HepG2 (cell line): ENCODE data around the gene FBXW2. TPM values are rescaled to one million over a fixed set of nuclear protein-coding genes. Genes with fewer than 3 reads are reported as not detected.

ENCODE experiments used
- CBX1 ChIP-seq: IDR thresholded peaks from one replicate; pipeline ENCODE4 v1.6.1; 2016; ENCODE audit warnings: antibody characterized with exemption, low read depth
- DRAP1 ChIP-seq: IDR thresholded peaks from 2 replicates; pipeline ENCODE4 v1.6.1; 2016; ENCODE audit warnings: missing genetic modification reagents, missing compliant biosample characterization
- EHMT2 ChIP-seq: fragments of 200-600 bp; sonication (generic); IDR thresholded peaks from 2 replicates; pipeline ENCODE4 v1.7.0; 2017; ENCODE audit warnings: antibody characterized with exemption, low read depth, low read length, borderline replicate concordance
- EP300 ChIP-seq, 3 experiments: sonication (generic) in 1 of 3; formaldehyde crosslinking in 1 of 3; IDR thresholded peaks; 2 replicates each; pipeline versions ENCODE4 v1.5.1 to v1.6.1; 2011 to 2020; ENCODE audit warnings: low read depth in 2 of 3, low read length in 2 of 3, borderline replicate concordance in 1 of 3, improper control_type of control experiment in 1 of 3, mild to moderate bottlenecking in 1 of 3, missing genetic modification reagents in 1 of 3, moderate library complexity in 1 of 3
- MATR3 ChIP-seq: sonication (generic); formaldehyde crosslinking; IDR thresholded peaks from 2 replicates; pipeline ENCODE4 v1.4.0; 2020; ENCODE audit warnings: missing genetic modification reagents
- MEIS1 ChIP-seq: sonication (generic); formaldehyde crosslinking; IDR thresholded peaks from 2 replicates; pipeline ENCODE4 v1.9.0; 2021; ENCODE audit warnings: mild to moderate bottlenecking, missing genetic modification reagents, moderate library complexity, borderline replicate concordance
- NFATC3 ChIP-seq: sonication (generic); formaldehyde crosslinking; IDR thresholded peaks from 2 replicates; pipeline ENCODE4 v1.5.1; 2020; ENCODE audit warnings: mild to moderate bottlenecking, missing genetic modification reagents
- NFYC ChIP-seq: IDR thresholded peaks from 2 replicates; pipeline ENCODE4 v1.6.1; 2016; ENCODE audit warnings: missing genetic modification reagents, missing compliant biosample characterization
- NPAS2 ChIP-seq: sonication (generic); formaldehyde crosslinking; IDR thresholded peaks from 2 replicates; pipeline ENCODE4 v1.8.0; 2022; ENCODE audit warnings: mild to moderate bottlenecking, missing genetic modification reagents, borderline replicate concordance
- SMAD9 ChIP-seq: sonication (generic); formaldehyde crosslinking; IDR thresholded peaks from 2 replicates; pipeline ENCODE4 v1.5.1; 2020; ENCODE audit warnings: mild to moderate bottlenecking, missing genetic modification reagents
- SPEN ChIP-seq: sonication (generic); formaldehyde crosslinking; IDR thresholded peaks from 2 replicates; pipeline ENCODE4 v1.5.1; 2020; ENCODE audit warnings: low read depth, mild to moderate bottlenecking, missing genetic modification reagents
- TFDP1 ChIP-seq: IDR thresholded peaks from 2 replicates; pipeline ENCODE4 v1.6.1; 2016; ENCODE audit warnings: missing compliant biosample characterization, missing genetic modification reagents, borderline replicate concordance
- ZBTB34 ChIP-seq: sonication (generic); formaldehyde crosslinking; IDR thresholded peaks from 2 replicates; pipeline ENCODE4 v1.8.0; 2022; ENCODE audit warnings: mild to moderate bottlenecking, missing genetic modification reagents
- ZBTB7A ChIP-seq: sonication (generic); formaldehyde crosslinking; IDR thresholded peaks from 2 replicates; pipeline ENCODE4 v1.8.0; 2022; ENCODE audit warnings: mild to moderate bottlenecking, missing genetic modification reagents
- ZEB1 ChIP-seq: IDR thresholded peaks from 2 replicates; pipeline ENCODE4 v1.6.1; 2012; ENCODE audit warnings: mild to moderate bottlenecking, low read depth, inconsistent platforms; ENCODE audit not compliant: insufficient replicate concordance
- polyA plus RNA-seq, 8 experiments: library from polyadenylated mRNA; depleted of rRNA in 3 of 8; stranded (reverse) in 7 of 8; unstranded in 1 of 8; fragments of >200 nt; fragmentation: Illumina TruSeq in 4 of 8; extraction: Trizol in 4 of 8; gene quantifications; 2 replicates each; pipeline versions ENCODE4 v1.2.1 to v1.2.3, GENCODE V29; 2011 to 2016; ENCODE audit warnings: low read depth in 4 of 8, missing spikeins in 1 of 8, mixed read lengths in 1 of 8; ENCODE audit not compliant: insufficient read depth in 1 of 8
- total RNA-seq, 5 experiments: library from RNA; depleted of rRNA; stranded (reverse); fragments of >200 nt; fragmentation: Illumina TruSeq; extraction: Trizol; gene quantifications; 2 replicates each; pipeline ENCODE4 v1.2.3, GENCODE V29; 2016; ENCODE audit warnings: low read depth in 1 of 5
- TF ChIP-seq, protein P1 (sequence below): sonication (generic); formaldehyde crosslinking; IDR thresholded peaks from 2 replicates; pipeline ENCODE4 v1.4.0; 2020; ENCODE audit warnings: low read depth, missing genetic modification reagents
- TF ChIP-seq, protein P2 (sequence below): fragments of 450-650 bp; IDR thresholded peaks from 2 replicates; pipeline ENCODE4 v1.6.1; 2016
- TF ChIP-seq, protein P3 (sequence below): sonication (generic); formaldehyde crosslinking; IDR thresholded peaks from 2 replicates; pipeline ENCODE4 v1.5.0; 2020; ENCODE audit warnings: missing genetic modification reagents

Gene FBXW2
- total and polyA plus RNA-seq, 2 of the 13 experiments (the other 11 are each of a cell fraction or from before 2014, with no cell fraction given): 35.4 to 43.1 TPM

GRCh38 chr9:120714088-120714845 lies 78.9 kb downstream of the FBXW2 start, which contains the start of gene MEGF9 (continued):
- TF ChIP-seq, protein P1, sequence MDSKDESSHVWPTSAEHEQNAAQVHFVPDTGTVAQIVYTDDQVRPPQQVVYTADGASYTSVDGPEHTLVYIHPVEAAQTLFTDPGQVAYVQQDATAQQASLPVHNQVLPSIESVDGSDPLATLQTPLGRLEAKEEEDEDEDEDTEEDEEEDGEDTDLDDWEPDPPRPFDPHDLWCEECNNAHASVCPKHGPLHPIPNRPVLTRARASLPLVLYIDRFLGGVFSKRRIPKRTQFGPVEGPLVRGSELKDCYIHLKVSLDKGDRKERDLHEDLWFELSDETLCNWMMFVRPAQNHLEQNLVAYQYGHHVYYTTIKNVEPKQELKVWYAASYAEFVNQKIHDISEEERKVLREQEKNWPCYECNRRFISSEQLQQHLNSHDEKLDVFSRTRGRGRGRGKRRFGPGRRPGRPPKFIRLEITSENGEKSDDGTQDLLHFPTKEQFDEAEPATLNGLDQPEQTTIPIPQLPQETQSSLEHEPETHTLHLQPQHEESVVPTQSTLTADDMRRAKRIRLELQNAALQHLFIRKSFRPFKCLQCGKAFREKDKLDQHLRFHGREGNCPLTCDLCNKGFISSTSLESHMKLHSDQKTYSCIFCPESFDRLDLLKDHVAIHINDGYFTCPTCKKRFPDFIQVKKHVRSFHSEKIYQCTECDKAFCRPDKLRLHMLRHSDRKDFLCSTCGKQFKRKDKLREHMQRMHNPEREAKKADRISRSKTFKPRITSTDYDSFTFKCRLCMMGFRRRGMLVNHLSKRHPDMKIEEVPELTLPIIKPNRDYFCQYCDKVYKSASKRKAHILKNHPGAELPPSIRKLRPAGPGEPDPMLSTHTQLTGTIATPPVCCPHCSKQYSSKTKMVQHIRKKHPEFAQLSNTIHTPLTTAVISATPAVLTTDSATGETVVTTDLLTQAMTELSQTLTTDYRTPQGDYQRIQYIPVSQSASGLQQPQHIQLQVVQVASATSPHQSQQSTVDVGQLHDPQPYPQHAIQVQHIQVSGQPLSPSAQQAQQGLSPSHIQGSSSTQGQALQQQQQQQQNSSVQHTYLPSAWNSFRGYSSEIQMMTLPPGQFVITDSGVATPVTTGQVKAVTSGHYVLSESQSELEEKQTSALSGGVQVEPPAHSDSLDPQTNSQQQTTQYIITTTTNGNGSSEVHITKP (CRISPR knock-in tag): no peak
- no peak for TF ChIP-seq SMAD9 (CRISPR knock-in tag)
- no peak for TF ChIP-seq EP300 (IDR thresholded peaks at IDR 0.05; ENCODE audit: low read depth in 2 of 2, low read length in 2 of 2)
- TF ChIP-seq EP300 (CRISPR knock-in tag; IDR thresholded peaks at IDR 0.05; ENCODE audit: borderline replicate concordance): no peak
- TF ChIP-seq, protein P2, sequence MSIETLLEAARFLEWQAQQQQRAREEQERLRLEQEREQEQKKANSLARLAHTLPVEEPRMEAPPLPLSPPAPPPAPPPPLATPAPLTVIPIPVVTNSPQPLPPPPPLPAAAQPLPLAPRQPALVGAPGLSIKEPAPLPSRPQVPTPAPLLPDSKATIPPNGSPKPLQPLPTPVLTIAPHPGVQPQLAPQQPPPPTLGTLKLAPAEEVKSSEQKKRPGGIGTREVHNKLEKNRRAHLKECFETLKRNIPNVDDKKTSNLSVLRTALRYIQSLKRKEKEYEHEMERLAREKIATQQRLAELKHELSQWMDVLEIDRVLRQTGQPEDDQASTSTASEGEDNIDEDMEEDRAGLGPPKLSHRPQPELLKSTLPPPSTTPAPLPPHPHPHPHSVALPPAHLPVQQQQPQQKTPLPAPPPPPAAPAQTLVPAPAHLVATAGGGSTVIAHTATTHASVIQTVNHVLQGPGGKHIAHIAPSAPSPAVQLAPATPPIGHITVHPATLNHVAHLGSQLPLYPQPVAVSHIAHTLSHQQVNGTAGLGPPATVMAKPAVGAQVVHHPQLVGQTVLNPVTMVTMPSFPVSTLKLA: peak; percentile 41; the same call in 1 of the 2 replicates
- no peak for TF ChIP-seq NFATC3 (CRISPR knock-in tag)
- no peak for TF ChIP-seq ZBTB34 (CRISPR knock-in tag)
- peak; percentile 30 for TF ChIP-seq ZEB1
- peak; percentile 74; the same call in 1 of the 2 replicates for TF ChIP-seq TFDP1 (CRISPR knock-in tag)
- TF ChIP-seq EHMT2: no peak
- peak; percentile 94 for TF ChIP-seq NFYC (CRISPR knock-in tag)
- TF ChIP-seq NPAS2 (CRISPR knock-in tag): no peak
- peak; percentile 86 for TF ChIP-seq DRAP1 (CRISPR knock-in tag)
- no peak for TF ChIP-seq MATR3 (CRISPR knock-in tag)
- TF ChIP-seq MEIS1 (CRISPR knock-in tag): no peak
- no peak for TF ChIP-seq ZBTB7A (CRISPR knock-in tag)
- TF ChIP-seq, protein P3, sequence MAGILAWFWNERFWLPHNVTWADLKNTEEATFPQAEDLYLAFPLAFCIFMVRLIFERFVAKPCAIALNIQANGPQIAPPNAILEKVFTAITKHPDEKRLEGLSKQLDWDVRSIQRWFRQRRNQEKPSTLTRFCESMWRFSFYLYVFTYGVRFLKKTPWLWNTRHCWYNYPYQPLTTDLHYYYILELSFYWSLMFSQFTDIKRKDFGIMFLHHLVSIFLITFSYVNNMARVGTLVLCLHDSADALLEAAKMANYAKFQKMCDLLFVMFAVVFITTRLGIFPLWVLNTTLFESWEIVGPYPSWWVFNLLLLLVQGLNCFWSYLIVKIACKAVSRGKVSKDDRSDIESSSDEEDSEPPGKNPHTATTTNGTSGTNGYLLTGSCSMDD (CRISPR knock-in tag): no peak
- TF ChIP-seq SPEN (CRISPR knock-in tag): peak; percentile 39; the same call in 1 of the 2 replicates
- no peak for TF ChIP-seq CBX1
